Fibroblast of villous mesenchyme (primary cell): Measurements from ENCODE around the gene TXNRD3. TPM values are rescaled to one million over a fixed set of nuclear protein-coding genes. Genes with fewer than 3 reads are reported as not detected.
"Not testable (repeated sequence)": the region's sequence is repeated elsewhere in the genome, so short reads cannot be mapped to it uniquely, and the experiment has no call there.

Experiments used
- DNase-seq: peaks from one replicate; pipeline ENCODE4 v3.0.0-alpha.2; 2010; ENCODE audit warnings: low read depth
- H3K4me3 ChIP-seq: 2 replicates; pipeline ENCODE4 v1.5.1; 2011; ENCODE audit warnings: low read depth, mild to moderate bottlenecking, low read length
- total RNA-seq: library from RNA; depleted of rRNA; stranded (reverse); fragments of >200 nt; gene quantifications from 2 replicates; pipeline ENCODE4 v1.2.3, GENCODE V29; 2012
- TF ChIP-seq, protein P1 (sequence below): IDR thresholded peaks from 2 replicates; pipeline ENCODE4 v1.5.1; 2012; ENCODE audit warnings: low read depth, mild to moderate bottlenecking, low read length; ENCODE audit not compliant: insufficient read depth

Gene TXNRD3
- total RNA-seq, 1 donor: 13.4 TPM

DNA sequence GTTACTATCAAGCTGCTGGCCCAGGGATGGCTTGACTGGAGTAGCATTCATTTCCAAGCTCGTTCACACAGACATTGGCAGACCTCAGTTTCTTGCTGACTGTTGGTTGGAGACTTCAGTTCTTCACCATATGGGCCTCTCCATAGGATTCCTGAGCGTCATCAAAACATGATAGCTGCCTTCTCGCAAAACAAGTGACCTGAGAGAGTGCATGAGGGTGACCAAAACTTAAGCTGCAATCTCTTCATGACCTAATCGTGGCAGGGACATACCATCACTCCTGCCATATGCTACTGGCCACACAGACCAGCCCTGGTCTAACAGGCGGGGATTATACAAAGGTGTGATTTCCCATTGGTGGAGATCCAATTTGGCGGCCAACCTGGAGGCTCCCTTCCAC, 50.2 kb downstream of the TXNRD3 start:
- TF ChIP-seq, protein P1, sequence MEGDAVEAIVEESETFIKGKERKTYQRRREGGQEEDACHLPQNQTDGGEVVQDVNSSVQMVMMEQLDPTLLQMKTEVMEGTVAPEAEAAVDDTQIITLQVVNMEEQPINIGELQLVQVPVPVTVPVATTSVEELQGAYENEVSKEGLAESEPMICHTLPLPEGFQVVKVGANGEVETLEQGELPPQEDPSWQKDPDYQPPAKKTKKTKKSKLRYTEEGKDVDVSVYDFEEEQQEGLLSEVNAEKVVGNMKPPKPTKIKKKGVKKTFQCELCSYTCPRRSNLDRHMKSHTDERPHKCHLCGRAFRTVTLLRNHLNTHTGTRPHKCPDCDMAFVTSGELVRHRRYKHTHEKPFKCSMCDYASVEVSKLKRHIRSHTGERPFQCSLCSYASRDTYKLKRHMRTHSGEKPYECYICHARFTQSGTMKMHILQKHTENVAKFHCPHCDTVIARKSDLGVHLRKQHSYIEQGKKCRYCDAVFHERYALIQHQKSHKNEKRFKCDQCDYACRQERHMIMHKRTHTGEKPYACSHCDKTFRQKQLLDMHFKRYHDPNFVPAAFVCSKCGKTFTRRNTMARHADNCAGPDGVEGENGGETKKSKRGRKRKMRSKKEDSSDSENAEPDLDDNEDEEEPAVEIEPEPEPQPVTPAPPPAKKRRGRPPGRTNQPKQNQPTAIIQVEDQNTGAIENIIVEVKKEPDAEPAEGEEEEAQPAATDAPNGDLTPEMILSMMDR: no peak
- H3K4me3 ChIP-seq: no peak overlapping the region
- DNase-seq: no peak

DNA sequence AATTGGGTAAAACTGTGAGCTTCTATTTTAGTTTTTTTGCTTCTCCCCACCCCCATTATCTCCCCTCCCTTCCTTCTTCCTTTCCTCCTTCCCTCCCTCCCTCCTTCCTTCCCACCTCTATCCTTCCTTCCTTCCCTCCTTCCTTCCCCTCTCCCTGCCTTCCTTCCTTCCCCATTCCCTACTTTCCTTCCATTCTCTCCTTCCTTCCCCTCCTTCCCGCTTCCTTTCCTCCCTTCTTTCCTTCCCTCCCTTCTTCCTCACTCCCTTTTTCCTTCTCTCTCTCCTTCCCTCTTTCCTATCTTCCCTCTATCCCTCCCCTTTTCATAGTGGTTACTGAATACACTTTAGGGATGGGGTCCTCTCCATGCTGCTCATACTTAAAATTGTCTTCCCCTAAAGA, 55.8 kb downstream of the TXNRD3 start:
- DNase-seq: no peak
- TF ChIP-seq, protein P1: no peak
- no peak overlapping the region for H3K4me3 ChIP-seq

DNA sequence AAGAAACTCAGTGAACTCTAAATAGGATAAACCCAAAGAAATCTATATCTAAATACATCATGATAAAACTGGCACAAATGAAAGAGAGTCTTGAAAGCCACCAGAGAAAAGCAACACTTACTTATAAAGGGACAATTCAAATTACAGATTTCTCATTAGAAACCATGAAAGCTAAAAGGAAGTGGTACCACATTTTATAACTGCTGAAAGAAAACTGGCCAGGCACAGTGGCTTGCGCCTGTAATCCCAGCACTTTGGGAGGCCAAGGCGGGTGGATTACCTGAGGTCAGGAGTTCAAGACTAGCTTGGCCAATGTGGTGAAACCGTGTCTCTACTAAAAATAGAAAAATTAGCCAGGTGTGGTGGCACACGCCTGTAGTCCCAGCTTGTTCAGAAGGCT, 59.4 kb downstream of the TXNRD3 start:
- H3K4me3 ChIP-seq: not testable (repeated sequence)

DNA sequence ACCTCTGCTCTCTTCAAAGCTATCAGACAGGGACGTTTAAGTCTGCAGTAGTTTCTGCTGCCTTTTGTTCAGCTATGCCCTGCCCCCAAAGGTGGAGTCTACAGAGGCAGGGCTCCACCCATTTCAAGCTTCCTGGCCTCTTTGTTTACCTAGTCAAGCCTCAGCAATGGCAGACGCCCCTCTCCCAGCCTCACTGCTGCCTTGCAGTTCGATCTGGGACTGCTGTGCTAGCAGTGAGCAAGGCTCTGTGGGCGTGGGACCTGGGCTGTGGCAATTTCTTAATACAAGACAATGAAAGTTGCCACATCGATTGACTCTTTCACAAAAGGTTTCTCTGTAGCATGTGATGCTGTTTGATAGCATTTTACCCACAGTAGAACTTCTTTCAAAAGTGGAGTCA, 63.4 kb downstream of the TXNRD3 start:
- H3K4me3 ChIP-seq: not testable (repeated sequence)

More for the DNA sequence above, 59.4 kb downstream of the TXNRD3 start:
- not testable (repeated sequence) for DNase-seq

DNA sequence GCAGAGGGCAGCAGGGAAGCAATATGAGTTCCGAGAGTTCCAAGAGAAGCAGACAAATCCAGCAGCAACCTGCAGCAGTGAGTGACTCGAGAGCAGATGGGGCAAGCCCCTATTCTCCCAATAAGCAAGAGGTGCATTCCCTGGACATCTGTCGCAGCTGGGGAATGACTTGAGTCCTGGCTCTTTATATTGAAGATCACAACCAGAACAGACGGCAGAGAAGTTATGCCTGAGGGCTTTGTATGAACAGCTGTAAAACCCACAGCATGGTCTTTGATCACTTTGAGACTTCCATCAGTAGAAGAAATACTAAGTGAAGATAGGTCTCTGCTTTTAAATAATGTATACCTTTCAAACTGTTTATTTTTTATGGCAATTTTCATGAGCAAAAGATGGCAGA, 72.6 kb downstream of the TXNRD3 start:
- TF ChIP-seq, protein P1: no peak
- H3K4me3 ChIP-seq: no peak overlapping the region
- no peak for DNase-seq

More for the DNA sequence above, 63.4 kb downstream of the TXNRD3 start:
- DNase-seq: not testable (repeated sequence)

DNA sequence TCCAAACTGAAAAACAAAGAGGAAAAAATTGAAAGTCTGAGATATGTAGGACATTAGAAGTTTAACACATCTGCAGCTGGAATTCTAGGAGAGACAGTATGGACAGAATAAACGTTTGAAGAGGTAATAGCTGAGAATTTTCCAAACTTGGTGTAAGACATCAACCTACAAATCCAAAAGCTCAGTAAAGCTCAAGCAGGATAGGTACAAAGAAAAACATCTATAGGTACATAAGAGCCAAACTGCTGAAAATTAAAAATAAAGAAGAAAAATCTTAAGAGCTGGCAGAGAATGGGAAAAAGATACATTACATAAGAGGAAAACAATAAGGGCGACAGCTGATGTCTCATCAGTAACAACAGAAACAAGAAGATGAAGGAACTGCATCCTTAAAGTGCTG, 73.4 kb downstream of the TXNRD3 start:
- TF ChIP-seq, protein P1: no peak
- DNase-seq: no peak
- H3K4me3 ChIP-seq: no peak overlapping the region

DNA sequence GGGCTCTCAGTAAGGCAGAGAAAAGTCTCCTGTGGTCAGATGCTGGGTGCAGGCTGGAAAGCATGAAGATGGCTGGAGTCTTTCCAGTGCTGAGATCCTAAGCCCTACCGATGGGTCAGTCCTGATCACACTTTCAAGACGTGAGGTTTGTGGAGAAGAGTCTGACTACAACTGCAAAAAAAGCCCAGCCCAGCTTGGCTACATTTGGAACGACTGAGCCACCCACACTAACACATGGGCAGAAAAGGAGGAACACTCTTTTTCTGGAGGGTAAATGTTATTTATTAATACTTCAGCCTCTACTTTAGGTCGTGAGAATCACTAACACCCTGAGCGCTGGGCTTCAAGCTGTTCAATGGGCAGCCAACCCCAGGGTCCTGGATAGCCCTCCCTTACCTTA, 74.2 kb downstream of the TXNRD3 start:
- TF ChIP-seq, protein P1: no peak

DNA sequence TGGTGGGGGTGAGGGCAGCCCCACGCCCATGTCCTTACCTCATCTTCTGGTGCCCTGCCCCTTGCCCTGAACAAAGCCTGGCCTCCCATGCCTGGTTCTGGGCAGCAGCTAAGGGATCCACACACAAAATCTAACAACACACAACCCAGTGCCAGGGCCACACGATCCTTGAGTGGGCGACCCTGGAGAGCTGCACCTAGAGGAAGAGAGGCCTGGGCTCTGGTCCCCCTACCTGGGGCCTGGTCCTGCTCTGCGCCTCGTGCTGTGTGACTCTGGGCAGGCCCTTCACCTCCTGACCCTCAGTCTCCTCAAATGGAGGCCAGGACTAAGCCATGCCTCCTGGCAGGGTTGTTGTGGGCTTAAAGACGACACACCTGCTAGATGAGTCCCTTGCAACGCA, 76.2 kb downstream of the TXNRD3 start:
- DNase-seq: no peak
- H3K4me3 ChIP-seq: no peak overlapping the region
- TF ChIP-seq, protein P1: no peak

More for the DNA sequence above, 74.2 kb downstream of the TXNRD3 start:
- H3K4me3 ChIP-seq: no peak overlapping the region
- DNase-seq: no peak
